Glutamatergic neuron (in vitro differentiated cells): ENCODE data around the gene ELAVL3. TPM values are rescaled to one million over a fixed set of nuclear protein-coding genes. Genes with fewer than 3 reads are reported as not detected.
"Not testable (repeated sequence)": the region's sequence is repeated elsewhere in the genome, so short reads cannot be mapped to it uniquely, and the experiment has no call there.

Source experiments
- DNase-seq: peaks from one replicate; pipeline ENCODE4 v3.0.0; 2022
- H3K27ac Mint-ChIP-seq: one replicate; pipeline ENCODE4 v1.8.0; 2020; ENCODE audit warnings: mild to moderate bottlenecking, mixed read lengths, inconsistent platforms; ENCODE audit not compliant: unreplicated experiment
- H3K27me3 Mint-ChIP-seq: one replicate; pipeline ENCODE4 v1.8.0; 2020; ENCODE audit warnings: mild to moderate bottlenecking, moderate library complexity, mixed read lengths, inconsistent platforms; ENCODE audit not compliant: unreplicated experiment
- H3K36me3 Mint-ChIP-seq: one replicate; pipeline ENCODE4 v1.8.0; 2020; ENCODE audit warnings: mild to moderate bottlenecking, mixed read lengths, inconsistent platforms; ENCODE audit not compliant: unreplicated experiment
- H3K4me1 Mint-ChIP-seq: one replicate; pipeline ENCODE4 v1.8.0; 2020; ENCODE audit warnings: mild to moderate bottlenecking, low read depth, mixed read lengths, inconsistent platforms; ENCODE audit not compliant: unreplicated experiment
- H3K4me3 Mint-ChIP-seq: one replicate; pipeline ENCODE4 v1.8.0; 2020; ENCODE audit warnings: mild to moderate bottlenecking, mixed read lengths, inconsistent platforms; ENCODE audit not compliant: unreplicated experiment
- H3K9me3 Mint-ChIP-seq: one replicate; pipeline ENCODE4 v1.8.0; 2020; ENCODE audit warnings: mild to moderate bottlenecking, moderate library complexity, mixed read lengths, inconsistent platforms; ENCODE audit not compliant: unreplicated experiment
- CTCF ChIP-seq: fragments of 200-600 bp; sonication (generic); IDR thresholded peaks from one replicate; pipeline ENCODE4 v1.5.0; 2021; ENCODE audit not compliant: partially characterized antibody, unreplicated experiment
- total RNA-seq: library from RNA; stranded (reverse); fragmentation: NEBNext Ultra II Directional; extraction: Animal tissue kit (Norgen Biotek cat#: 25700); gene quantifications from one replicate; pipeline ENCODE4 v1.2.1, GENCODE V29; 2021; ENCODE audit not compliant: unreplicated experiment

Gene ELAVL3
- total RNA-seq, 1 donor from 2014 or later, result 633 TPM

GRCh38 chr19:11435057-11435832 lies 45.6 kb downstream of the ELAVL3 start, which contains the start of the genes ODAD3 and PRKCSH:
ODAD3 (minus strand) TSS chr19:11435121; CDS start chr19:11435016, 105 bp downstream.
PRKCSH (plus strand) TSS chr19:11435635; CDS start chr19:11436118, 483 bp downstream.
- Mint-ChIP-seq H3K9me3 (peaks cover 3% of the 10 kb centered on the region), H3K27ac (peak within 1 kb of the TSS; percentile 97), H3K4me1 (peaks cover 3% of the 10 kb centered on the region), H3K36me3 (no peaks in the 10 kb centered on the region), H3K4me3 (peak within 1 kb of the TSS; percentile 100), H3K27me3 (peaks cover 5% of the 10 kb centered on the region)
- peak; percentile 98 for DNase-seq
- TF ChIP-seq CTCF, result peak; percentile 99

- Mint-ChIP-seq H3K27me3 (peaks cover 5% of the 10 kb centered on the region), H3K27ac (peak overlapping the region; percentile 97), H3K9me3 (peaks cover 3% of the 10 kb centered on the region), H3K4me3 (peak overlapping the region; percentile 100), H3K4me1 (peaks cover 3% of the 10 kb centered on the region), H3K36me3 (no peaks in the 10 kb centered on the region)
- no peak for TF ChIP-seq CTCF
- no peak for DNase-seq
Measured at GRCh38 chr19:11434703-11435056, 46.2 kb downstream of the ELAVL3 start.

DNA sequence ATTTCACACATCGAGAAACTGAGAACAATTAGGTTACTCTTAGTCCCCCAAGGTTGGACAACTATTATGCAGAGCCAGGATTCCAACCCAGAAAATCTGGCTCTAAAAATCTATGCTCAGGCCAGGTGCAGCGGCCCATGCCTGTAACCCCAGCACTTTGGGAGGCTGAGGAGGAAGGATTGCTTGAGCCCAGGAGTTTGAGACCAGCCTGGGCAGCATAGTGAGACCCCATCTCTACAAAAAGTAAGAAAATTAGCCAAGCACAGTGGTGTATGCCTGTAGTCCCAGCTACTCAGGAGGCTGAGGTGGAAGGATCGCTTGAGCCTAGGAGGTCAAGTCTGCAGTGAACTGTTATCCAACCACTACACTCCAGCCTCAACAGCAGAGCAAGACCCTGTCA lies 47.3 kb downstream of the ELAVL3 start:
- not testable (repeated sequence) for H3K4me1 Mint-ChIP-seq, H3K9me3 Mint-ChIP-seq, H3K4me3 Mint-ChIP-seq, H3K27ac Mint-ChIP-seq, H3K36me3 Mint-ChIP-seq, DNase-seq, H3K27me3 Mint-ChIP-seq

DNA sequence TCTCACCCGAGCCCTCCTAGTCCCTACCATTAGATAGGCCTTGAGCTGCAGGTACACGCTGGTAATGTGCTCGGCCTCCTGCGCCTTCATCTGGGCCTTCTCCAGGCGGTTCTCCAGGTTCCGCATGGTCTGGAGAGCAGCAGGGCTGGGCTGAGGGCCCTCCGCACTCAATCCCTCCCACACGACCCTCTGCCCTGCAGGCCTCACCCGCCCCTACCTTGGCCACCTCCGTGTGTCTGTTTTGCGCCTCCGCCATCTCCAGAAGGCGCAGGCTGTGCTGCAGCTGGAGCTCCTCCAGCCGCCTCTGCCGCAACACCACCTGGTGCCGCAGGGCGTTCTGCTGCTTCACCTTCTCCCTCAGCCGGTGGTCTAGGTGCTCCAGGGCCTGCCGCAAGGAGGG lies 54.2 kb downstream of the ELAVL3 start:
- no peak for DNase-seq
- H3K36me3 Mint-ChIP-seq, result no peaks in the 10 kb centered on the region
- H3K4me3 Mint-ChIP-seq, result no peak overlapping the region
- peaks cover 4% of the 10 kb centered on the region for H3K9me3 Mint-ChIP-seq
- no peaks in the 10 kb centered on the region for H3K4me1 Mint-ChIP-seq
- no peak overlapping the region for H3K27ac Mint-ChIP-seq
- TF ChIP-seq CTCF, result no peak
- H3K27me3 Mint-ChIP-seq, result peaks cover 10% of the 10 kb centered on the region

- Mint-ChIP-seq H3K4me3 (no peak overlapping the region), H3K27ac (no peak overlapping the region), H3K36me3 (no peaks in the 10 kb centered on the region)
Measured at GRCh38 chr19:11425719-11426457, 55.0 kb downstream of the ELAVL3 start.

More at GRCh38 chr19:11425719-11426457, 55.0 kb downstream of the ELAVL3 start:
- peaks cover 15% of the 10 kb centered on the region for H3K27me3 Mint-ChIP-seq
- no peak for TF ChIP-seq CTCF
- DNase-seq, result no peak
- peaks cover 5% of the 10 kb centered on the region for H3K9me3 Mint-ChIP-seq
- no peaks in the 10 kb centered on the region for H3K4me1 Mint-ChIP-seq
